ENCODE measurements around the gene ASPM.

ASPM gene

DNA sequence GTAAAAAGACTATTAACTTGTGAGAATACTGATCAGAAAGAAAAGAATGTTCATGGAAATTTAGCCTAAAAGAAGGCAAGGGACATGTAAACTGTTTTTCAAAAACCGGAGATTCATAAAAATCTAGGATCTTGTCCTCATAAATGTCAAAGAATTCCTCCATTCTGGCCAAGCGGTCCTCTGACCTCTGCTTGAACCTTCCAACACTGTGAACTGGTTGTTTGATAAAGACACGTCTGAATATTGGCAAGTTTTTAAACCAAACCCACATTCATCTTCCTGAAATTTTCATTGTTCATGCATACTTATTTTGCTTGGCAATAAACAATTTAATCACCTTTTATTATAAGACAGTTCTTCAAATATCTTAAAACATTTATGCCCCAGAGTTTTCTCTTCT, 19.8 kb downstream of the ASPM start:
- no peaks in the 10 kb centered on the region for H3K9me3 ChIP-seq (ENCODE audit: control insufficient read depth, insufficient read depth, low read depth, low read length)
- TF ChIP-seq, protein P1, sequence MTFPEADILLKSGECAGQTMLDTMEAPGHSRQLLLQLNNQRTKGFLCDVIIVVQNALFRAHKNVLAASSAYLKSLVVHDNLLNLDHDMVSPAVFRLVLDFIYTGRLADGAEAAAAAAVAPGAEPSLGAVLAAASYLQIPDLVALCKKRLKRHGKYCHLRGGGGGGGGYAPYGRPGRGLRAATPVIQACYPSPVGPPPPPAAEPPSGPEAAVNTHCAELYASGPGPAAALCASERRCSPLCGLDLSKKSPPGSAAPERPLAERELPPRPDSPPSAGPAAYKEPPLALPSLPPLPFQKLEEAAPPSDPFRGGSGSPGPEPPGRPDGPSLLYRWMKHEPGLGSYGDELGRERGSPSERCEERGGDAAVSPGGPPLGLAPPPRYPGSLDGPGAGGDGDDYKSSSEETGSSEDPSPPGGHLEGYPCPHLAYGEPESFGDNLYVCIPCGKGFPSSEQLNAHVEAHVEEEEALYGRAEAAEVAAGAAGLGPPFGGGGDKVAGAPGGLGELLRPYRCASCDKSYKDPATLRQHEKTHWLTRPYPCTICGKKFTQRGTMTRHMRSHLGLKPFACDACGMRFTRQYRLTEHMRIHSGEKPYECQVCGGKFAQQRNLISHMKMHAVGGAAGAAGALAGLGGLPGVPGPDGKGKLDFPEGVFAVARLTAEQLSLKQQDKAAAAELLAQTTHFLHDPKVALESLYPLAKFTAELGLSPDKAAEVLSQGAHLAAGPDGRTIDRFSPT (tag by site-specific recombination; IDR thresholded peaks at IDR 0.05), result no peak
- TF ChIP-seq ZNF138 (tag by site-specific recombination; IDR thresholded peaks at IDR 0.05; ENCODE audit: borderline replicate concordance), result no peak
- TF ChIP-seq, protein P2, sequence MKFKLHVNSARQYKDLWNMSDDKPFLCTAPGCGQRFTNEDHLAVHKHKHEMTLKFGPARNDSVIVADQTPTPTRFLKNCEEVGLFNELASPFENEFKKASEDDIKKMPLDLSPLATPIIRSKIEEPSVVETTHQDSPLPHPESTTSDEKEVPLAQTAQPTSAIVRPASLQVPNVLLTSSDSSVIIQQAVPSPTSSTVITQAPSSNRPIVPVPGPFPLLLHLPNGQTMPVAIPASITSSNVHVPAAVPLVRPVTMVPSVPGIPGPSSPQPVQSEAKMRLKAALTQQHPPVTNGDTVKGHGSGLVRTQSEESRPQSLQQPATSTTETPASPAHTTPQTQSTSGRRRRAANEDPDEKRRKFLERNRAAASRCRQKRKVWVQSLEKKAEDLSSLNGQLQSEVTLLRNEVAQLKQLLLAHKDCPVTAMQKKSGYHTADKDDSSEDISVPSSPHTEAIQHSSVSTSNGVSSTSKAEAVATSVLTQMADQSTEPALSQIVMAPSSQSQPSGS (tag by site-specific recombination; IDR thresholded peaks at IDR 0.05; ENCODE audit: low read depth), result no peak
- TF ChIP-seq ZFP69B (tag by site-specific recombination; IDR thresholded peaks at IDR 0.05), result no peak
- no peak for TF ChIP-seq MYNN (tag by site-specific recombination; IDR thresholded peaks at IDR 0.05; ENCODE audit: borderline replicate concordance)
- TF ChIP-seq, protein P3, sequence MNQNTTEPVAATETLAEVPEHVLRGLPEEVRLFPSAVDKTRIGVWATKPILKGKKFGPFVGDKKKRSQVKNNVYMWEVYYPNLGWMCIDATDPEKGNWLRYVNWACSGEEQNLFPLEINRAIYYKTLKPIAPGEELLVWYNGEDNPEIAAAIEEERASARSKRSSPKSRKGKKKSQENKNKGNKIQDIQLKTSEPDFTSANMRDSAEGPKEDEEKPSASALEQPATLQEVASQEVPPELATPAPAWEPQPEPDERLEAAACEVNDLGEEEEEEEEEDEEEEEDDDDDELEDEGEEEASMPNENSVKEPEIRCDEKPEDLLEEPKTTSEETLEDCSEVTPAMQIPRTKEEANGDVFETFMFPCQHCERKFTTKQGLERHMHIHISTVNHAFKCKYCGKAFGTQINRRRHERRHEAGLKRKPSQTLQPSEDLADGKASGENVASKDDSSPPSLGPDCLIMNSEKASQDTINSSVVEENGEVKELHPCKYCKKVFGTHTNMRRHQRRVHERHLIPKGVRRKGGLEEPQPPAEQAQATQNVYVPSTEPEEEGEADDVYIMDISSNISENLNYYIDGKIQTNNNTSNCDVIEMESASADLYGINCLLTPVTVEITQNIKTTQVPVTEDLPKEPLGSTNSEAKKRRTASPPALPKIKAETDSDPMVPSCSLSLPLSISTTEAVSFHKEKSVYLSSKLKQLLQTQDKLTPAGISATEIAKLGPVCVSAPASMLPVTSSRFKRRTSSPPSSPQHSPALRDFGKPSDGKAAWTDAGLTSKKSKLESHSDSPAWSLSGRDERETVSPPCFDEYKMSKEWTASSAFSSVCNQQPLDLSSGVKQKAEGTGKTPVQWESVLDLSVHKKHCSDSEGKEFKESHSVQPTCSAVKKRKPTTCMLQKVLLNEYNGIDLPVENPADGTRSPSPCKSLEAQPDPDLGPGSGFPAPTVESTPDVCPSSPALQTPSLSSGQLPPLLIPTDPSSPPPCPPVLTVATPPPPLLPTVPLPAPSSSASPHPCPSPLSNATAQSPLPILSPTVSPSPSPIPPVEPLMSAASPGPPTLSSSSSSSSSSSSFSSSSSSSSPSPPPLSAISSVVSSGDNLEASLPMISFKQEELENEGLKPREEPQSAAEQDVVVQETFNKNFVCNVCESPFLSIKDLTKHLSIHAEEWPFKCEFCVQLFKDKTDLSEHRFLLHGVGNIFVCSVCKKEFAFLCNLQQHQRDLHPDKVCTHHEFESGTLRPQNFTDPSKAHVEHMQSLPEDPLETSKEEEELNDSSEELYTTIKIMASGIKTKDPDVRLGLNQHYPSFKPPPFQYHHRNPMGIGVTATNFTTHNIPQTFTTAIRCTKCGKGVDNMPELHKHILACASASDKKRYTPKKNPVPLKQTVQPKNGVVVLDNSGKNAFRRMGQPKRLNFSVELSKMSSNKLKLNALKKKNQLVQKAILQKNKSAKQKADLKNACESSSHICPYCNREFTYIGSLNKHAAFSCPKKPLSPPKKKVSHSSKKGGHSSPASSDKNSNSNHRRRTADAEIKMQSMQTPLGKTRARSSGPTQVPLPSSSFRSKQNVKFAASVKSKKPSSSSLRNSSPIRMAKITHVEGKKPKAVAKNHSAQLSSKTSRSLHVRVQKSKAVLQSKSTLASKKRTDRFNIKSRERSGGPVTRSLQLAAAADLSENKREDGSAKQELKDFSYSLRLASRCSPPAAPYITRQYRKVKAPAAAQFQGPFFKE (tag by site-specific recombination; IDR thresholded peaks at IDR 0.05; ENCODE audit: borderline replicate concordance), result no peak
- no peak for TF ChIP-seq MEIS1 (CRISPR knock-in tag; IDR thresholded peaks at IDR 0.05; ENCODE audit: borderline replicate concordance)
- TF ChIP-seq, protein P4, sequence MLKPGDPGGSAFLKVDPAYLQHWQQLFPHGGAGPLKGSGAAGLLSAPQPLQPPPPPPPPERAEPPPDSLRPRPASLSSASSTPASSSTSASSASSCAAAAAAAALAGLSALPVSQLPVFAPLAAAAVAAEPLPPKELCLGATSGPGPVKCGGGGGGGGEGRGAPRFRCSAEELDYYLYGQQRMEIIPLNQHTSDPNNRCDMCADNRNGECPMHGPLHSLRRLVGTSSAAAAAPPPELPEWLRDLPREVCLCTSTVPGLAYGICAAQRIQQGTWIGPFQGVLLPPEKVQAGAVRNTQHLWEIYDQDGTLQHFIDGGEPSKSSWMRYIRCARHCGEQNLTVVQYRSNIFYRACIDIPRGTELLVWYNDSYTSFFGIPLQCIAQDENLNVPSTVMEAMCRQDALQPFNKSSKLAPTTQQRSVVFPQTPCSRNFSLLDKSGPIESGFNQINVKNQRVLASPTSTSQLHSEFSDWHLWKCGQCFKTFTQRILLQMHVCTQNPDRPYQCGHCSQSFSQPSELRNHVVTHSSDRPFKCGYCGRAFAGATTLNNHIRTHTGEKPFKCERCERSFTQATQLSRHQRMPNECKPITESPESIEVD (tag by site-specific recombination; IDR thresholded peaks at IDR 0.05), result no peak
- TF ChIP-seq ZNF132 (tag by site-specific recombination; IDR thresholded peaks at IDR 0.05; ENCODE audit: borderline replicate concordance), result no peak
- TF ChIP-seq ZNF23 (tag by site-specific recombination; IDR thresholded peaks at IDR 0.05; ENCODE audit: borderline replicate concordance), result no peak
- CTCF ChIA-PET, result no interaction called here
- no peak overlapping the region for H3K27ac ChIP-seq (ENCODE audit: extremely low read depth, low read depth, low read length)
- POLR2A ChIA-PET, result no interaction called here
- H3K4me3 ChIP-seq (ENCODE audit: low read depth, low read length), result no peak overlapping the region
- H3K36me3 ChIP-seq (ENCODE audit: control insufficient read depth in 2 of 2, insufficient read depth in 1 of 2, low read length in 2 of 2), result peaks cover 51 to 88% of the 10 kb centered on the region in 2 experiments
- H3K4me1 ChIP-seq (ENCODE audit: control insufficient read depth, insufficient read depth, low read length), result no peaks in the 10 kb centered on the region

DNA sequence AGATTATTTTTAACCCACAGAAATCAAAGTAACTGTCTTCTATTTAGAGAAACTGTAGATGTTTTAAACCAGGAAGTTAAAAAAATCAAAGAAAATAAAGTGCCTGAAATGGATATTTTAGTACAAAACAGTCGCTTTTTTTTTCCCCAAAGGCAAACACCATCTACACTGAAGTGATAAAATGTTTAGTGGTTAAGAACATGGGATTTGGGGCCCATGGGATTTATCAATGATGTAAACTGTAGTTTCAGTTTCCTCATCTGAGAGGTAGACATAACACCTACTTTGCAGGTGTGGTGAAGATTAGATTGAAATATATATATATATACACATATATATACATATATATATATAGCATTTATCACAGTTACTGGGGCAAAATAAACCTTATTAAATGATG, 22.1 kb downstream of the ASPM start:
- TF ChIP-seq, protein P5, sequence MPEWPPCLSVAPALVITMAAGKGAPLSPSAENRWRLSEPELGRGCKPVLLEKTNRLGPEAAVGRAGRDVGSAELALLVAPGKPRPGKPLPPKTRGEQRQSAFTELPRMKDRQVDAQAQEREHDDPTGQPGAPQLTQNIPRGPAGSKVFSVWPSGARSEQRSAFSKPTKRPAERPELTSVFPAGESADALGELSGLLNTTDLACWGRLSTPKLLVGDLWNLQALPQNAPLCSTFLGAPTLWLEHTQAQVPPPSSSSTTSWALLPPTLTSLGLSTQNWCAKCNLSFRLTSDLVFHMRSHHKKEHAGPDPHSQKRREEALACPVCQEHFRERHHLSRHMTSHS (tag by site-specific recombination; IDR thresholded peaks at IDR 0.05), result no peak
- TF ChIP-seq ZBTB17 (tag by site-specific recombination; IDR thresholded peaks at IDR 0.05) (no peak), HOXA7 (CRISPR knock-in tag; IDR thresholded peaks at IDR 0.05; ENCODE audit: borderline replicate concordance) (no peak), ZBTB48 (tag by site-specific recombination; IDR thresholded peaks at IDR 0.05) (no peak)
- Histone ChIP-seq H3K36me3 (ENCODE audit: control insufficient read depth in 2 of 2, insufficient read depth in 1 of 2, low read length in 2 of 2) (peaks cover 59 to 85% of the 10 kb centered on the region in 2 experiments), H3K4me1 (ENCODE audit: control insufficient read depth, insufficient read depth, low read length) (no peaks in the 10 kb centered on the region), H3K4me3 (ENCODE audit: low read depth, low read length) (no peak overlapping the region), H3K9me3 (ENCODE audit: control insufficient read depth, insufficient read depth, low read depth, low read length) (no peaks in the 10 kb centered on the region), H3K27ac (ENCODE audit: extremely low read depth, low read depth, low read length) (no peak overlapping the region)
- CTCF ChIA-PET, result no interaction called here
- POLR2A ChIA-PET, result no interaction called here

Measured in HEK293 (cell line).